ENCODE measurements around the gene PKN1. TPM values are rescaled to one million over a fixed set of nuclear protein-coding genes. Genes with fewer than 3 reads are reported as not detected.

PKN1 gene
- total RNA-seq, 3 donors from 2014 or later (not counting 1 experiment from before 2014, with no cell fraction given), result 323 to 351 (median 350) TPM

DNA sequence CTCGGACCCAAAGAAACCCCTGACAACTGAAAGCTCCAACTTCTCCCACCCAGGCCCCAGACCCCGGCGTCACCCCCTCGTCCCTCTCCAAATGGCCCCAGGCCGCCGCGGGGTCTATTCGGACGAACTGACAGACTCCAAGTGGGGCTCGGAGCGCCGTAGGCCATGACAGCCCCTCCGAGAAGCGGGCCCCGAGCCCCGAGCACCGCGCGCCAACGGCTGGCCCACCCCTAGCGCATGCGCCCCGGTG is 14.3 kb upstream of the PKN1 start:
- Histone ChIP-seq H3K27ac (ENCODE audit: low read length) (peak overlapping the region; percentile 93), H3K4me3 (ENCODE audit: low read length) (peak overlapping the region; percentile 69), H3K27me3 (ENCODE audit: control insufficient read depth, insufficient read depth, low read length) (no peaks in the 10 kb centered on the region), H3K9me3 (ENCODE audit: control insufficient read depth, insufficient read depth, low read length) (no peaks in the 10 kb centered on the region), H3K4me1 (ENCODE audit: control insufficient read depth, insufficient read depth, low read length) (peaks cover 50% of the 10 kb centered on the region), H3K36me3 (ENCODE audit: control insufficient read depth, insufficient read depth, low read length) (peaks cover 6% of the 10 kb centered on the region)
- ATAC-seq, result peak; percentile 49 to 68 (median 50)
- Mint-ChIP-seq H3K4me1 (peaks cover 41 to 47% of the 10 kb centered on the region in 2 donors), H3K36me3 (no peaks in the 10 kb centered on the region), H3K4me3 (peak overlapping the region; percentile 94), H3K9me3 (no peaks in the 10 kb centered on the region), H3K27me3 (ENCODE audit: low read depth in 2 of 2) (no peaks in the 10 kb centered on the region), H3K27ac (peak overlapping the region; percentile 93 to 98)
- DNase-seq, result peak in 1 of 2 donors; percentile 89
- intact Hi-C loops (cut with micrococcal nuclease), result loop anchor here (1.0 to 5.0 kb wide), 6 partner anchors 16 to 282 kb away; partner anchors contain the start of genes ASF1B and DNAJB1
- 0% methylated on average over 23 of the region's 23 CpGs for WGBS (ENCODE audit: insufficient coverage)
- no peak for TF ChIP-seq CTCF (IDR thresholded peaks at IDR 0.05)

DNA sequence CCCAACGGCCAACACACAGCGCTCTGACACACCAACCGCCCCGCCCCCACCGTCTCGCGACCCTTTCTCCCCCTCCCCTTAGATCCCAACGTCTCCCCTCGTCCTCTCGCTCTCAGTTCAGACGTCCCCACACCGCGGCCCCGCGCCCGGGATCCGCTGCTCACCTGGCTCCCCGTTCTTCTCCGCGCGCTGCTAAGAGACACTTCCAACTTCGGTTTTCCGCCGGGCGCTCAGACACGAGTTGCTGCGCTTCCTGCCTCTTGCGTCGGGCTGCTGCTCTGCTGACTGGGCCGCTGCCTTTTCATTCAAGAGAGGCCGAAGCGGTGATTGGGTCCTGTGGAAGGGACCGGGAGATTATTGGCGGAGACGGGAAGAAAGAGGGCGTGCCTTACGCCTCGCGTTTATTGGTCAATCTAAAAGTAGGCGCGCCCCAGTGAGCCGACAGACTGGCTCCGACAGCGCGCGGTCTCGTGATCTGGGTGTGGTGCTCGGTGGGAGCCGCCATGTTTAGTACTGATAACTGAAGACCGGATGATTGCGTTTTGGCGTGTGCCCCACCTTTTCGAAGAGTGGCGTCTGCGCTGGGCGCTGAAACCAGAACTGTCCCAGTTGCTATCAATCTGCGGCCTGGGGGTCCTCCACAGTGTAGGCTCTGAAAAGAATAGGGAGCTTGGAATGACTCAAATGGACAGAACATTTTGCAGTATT is 13.8 kb upstream of the PKN1 start, which contains the start of gene DDX39A:
TSS of gene DDX39A (minus strand) at position 236 of the 708 bp plus-strand sequence. CDS start 6,121 bp downstream, outside the sequence.
- Mint-ChIP-seq H3K4me3 (peak within 1 kb of the TSS; percentile 94), H3K27ac (peak within 1 kb of the TSS; percentile 93 to 98), H3K27me3 (ENCODE audit: low read depth in 2 of 2) (no peaks in the 10 kb centered on the region), H3K36me3 (no peaks in the 10 kb centered on the region), H3K9me3 (no peaks in the 10 kb centered on the region), H3K4me1 (peaks cover 40 to 45% of the 10 kb centered on the region in 2 donors)
- peak; percentile 80 to 94 (median 82) for ATAC-seq
- Histone ChIP-seq H3K4me1 (ENCODE audit: control insufficient read depth, insufficient read depth, low read length) (peaks cover 45% of the 10 kb centered on the region), H3K4me3 (ENCODE audit: low read length) (peak within 1 kb of the TSS; percentile 69), H3K9me3 (ENCODE audit: control insufficient read depth, insufficient read depth, low read length) (no peaks in the 10 kb centered on the region), H3K27me3 (ENCODE audit: control insufficient read depth, insufficient read depth, low read length) (no peaks in the 10 kb centered on the region), H3K27ac (ENCODE audit: low read length) (peak within 1 kb of the TSS; percentile 93), H3K36me3 (ENCODE audit: control insufficient read depth, insufficient read depth, low read length) (peaks cover 3% of the 10 kb centered on the region)
- DNase-seq, result peak; percentile 94 to 99
- TF ChIP-seq CTCF (IDR thresholded peaks at IDR 0.05), result no peak
- WGBS (ENCODE audit: insufficient coverage), result under 1% methylated on average over 57 of the region's 57 CpGs
- intact Hi-C loops (cut with micrococcal nuclease), result loop anchor here (1.0 to 5.0 kb wide), 4 partner anchors 16 to 282 kb away; partner anchors contain the start of genes ASF1B and DNAJB1

- DNase-seq (no peak), ATAC-seq (no peak)
- no peaks in the 10 kb centered on the region for H3K36me3 Mint-ChIP-seq
- intact Hi-C loops (cut with micrococcal nuclease), result no loop called here
- H3K4me1 Mint-ChIP-seq, result peaks cover 0 to 4% of the 10 kb centered on the region in 2 donors
- 92% methylated on average over 7 of the region's 7 CpGs for WGBS (ENCODE audit: insufficient coverage)
- H3K27me3 Mint-ChIP-seq (ENCODE audit: low read depth in 2 of 2), result no peaks in the 10 kb centered on the region
- no peak overlapping the region for H3K4me3 Mint-ChIP-seq
- no peak overlapping the region for H3K4me3 ChIP-seq (ENCODE audit: low read length)
- H3K27ac Mint-ChIP-seq, result no peak overlapping the region
- no peak for TF ChIP-seq CTCF (IDR thresholded peaks at IDR 0.05)
- H3K9me3 ChIP-seq (ENCODE audit: control insufficient read depth, insufficient read depth, low read length), result no peaks in the 10 kb centered on the region
- H3K27me3 ChIP-seq (ENCODE audit: control insufficient read depth, insufficient read depth, low read length), result no peaks in the 10 kb centered on the region
- H3K9me3 Mint-ChIP-seq, result no peaks in the 10 kb centered on the region
- no peaks in the 10 kb centered on the region for H3K36me3 ChIP-seq (ENCODE audit: control insufficient read depth, insufficient read depth, low read length)
- H3K27ac ChIP-seq (ENCODE audit: low read length), result no peak overlapping the region
- no peaks in the 10 kb centered on the region for H3K4me1 ChIP-seq (ENCODE audit: control insufficient read depth, insufficient read depth, low read length)
These were observed 7.4 kb upstream of the PKN1 start for GRCh38 chr19:14425696-14426138.
